ENCODE results near the gene MAP4. TPM values are rescaled to one million over a fixed set of nuclear protein-coding genes. Genes with fewer than 3 reads are reported as not detected.

MAP4 gene
- total and polyA plus RNA-seq, 2 of the 13 experiments (the other 11 are each of a cell fraction or from before 2014, with no cell fraction given), result 33.1 to 38.7 TPM

DNA sequence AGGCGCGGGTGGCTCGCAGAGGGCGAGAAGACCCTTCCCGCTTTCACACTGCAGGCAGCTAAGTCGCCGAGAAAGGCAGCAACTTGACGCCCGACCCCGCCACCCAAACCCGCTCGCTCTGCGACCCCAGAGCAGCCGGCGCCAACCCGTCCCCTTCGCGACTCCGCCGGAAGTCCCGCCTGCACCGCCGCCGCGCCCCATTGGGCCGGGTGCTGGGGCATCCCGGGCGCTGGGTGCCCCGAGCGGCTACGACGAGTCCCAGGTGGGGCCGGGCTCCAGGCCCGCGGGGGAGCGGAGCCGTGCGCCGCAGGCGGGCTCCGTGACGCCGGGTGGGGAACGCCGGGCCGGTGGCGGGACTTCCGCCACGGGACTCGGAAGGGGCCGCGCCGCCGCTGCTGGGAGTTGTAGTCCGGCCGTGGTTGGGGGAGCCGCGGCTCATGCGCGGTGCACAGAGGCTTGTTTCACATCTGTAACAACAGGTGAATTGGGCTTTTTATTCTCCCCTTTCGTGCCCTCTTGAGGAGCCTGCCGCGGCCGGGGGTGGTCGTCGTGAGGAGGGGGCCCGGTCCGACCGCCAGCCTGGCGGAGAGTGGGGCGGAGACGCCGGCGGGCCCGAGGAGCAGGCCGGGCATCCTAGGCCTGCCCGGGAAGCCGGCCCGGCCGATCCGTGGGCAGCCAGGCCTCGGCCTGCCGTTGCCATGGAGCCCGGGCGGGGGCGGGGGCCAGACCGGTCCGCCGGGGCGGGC lies 213.3 kb downstream of the MAP4 start, which contains the start of gene DHX30 (continued):
- no peak for TF ChIP-seq RNF219 (CRISPR knock-in tag; IDR thresholded peaks at IDR 0.05)
- no peak for TF ChIP-seq NCOA5 (CRISPR knock-in tag; IDR thresholded peaks at IDR 0.05)
- no peak for TF ChIP-seq FOXM1 (CRISPR knock-in tag; IDR thresholded peaks at IDR 0.05)
- TF ChIP-seq, protein P1, sequence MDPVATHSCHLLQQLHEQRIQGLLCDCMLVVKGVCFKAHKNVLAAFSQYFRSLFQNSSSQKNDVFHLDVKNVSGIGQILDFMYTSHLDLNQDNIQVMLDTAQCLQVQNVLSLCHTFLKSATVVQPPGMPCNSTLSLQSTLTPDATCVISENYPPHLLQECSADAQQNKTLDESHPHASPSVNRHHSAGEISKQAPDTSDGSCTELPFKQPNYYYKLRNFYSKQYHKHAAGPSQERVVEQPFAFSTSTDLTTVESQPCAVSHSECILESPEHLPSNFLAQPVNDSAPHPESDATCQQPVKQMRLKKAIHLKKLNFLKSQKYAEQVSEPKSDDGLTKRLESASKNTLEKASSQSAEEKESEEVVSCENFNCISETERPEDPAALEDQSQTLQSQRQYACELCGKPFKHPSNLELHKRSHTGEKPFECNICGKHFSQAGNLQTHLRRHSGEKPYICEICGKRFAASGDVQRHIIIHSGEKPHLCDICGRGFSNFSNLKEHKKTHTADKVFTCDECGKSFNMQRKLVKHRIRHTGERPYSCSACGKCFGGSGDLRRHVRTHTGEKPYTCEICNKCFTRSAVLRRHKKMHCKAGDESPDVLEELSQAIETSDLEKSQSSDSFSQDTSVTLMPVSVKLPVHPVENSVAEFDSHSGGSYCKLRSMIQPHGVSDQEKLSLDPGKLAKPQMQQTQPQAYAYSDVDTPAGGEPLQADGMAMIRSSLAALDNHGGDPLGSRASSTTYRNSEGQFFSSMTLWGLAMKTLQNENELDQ (CRISPR knock-in tag; IDR thresholded peaks at IDR 0.05; ENCODE audit: borderline replicate concordance), result no peak
- TF ChIP-seq, protein P2, sequence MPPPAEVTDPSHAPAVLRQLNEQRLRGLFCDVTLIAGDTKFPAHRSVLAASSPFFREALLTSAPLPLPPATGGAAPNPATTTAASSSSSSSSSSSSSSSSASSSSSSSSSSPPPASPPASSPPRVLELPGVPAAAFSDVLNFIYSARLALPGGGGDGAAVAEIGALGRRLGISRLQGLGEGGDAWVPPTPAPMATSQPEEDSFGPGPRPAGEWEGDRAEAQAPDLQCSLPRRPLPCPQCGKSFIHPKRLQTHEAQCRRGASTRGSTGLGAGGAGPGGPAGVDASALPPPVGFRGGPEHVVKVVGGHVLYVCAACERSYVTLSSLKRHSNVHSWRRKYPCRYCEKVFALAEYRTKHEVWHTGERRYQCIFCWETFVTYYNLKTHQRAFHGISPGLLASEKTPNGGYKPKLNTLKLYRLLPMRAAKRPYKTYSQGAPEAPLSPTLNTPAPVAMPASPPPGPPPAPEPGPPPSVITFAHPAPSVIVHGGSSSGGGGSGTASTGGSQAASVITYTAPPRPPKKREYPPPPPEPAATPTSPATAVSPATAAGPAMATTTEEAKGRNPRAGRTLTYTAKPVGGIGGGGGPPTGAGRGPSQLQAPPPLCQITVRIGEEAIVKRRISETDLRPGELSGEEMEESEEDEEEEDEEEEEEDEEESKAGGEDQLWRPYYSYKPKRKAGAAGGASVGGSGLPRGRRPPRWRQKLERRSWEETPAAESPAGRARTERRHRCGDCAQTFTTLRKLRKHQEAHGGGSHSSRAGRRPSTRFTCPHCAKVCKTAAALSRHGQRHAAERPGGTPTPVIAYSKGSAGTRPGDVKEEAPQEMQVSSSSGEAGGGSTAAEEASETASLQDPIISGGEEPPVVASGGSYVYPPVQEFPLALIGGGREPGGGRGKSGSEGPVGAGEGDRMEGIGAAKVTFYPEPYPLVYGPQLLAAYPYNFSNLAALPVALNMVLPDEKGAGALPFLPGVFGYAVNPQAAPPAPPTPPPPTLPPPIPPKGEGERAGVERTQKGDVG (CRISPR knock-in tag; IDR thresholded peaks at IDR 0.05; ENCODE audit: borderline replicate concordance), result no peak
- TF ChIP-seq NONO (IDR thresholded peaks at IDR 0.05), result no peak
- peak; percentile 74; the same call in 1 of the 2 replicates for TF ChIP-seq NONO (CRISPR knock-in tag; conservative IDR thresholded peaks at IDR 0.05)
- no peak for TF ChIP-seq MAFK (conservative IDR thresholded peaks at IDR 0.05 in 1 of 2, IDR thresholded peaks at IDR 0.05 in 1 of 2; ENCODE audit: low read length in 2 of 2)
- TF ChIP-seq LBX2 (CRISPR knock-in tag; IDR thresholded peaks at IDR 0.05; ENCODE audit: borderline replicate concordance), result no peak
- TF ChIP-seq EP300 (IDR thresholded peaks at IDR 0.05; ENCODE audit: low read depth in 2 of 2, low read length in 2 of 2), result no peak; a peak in 1 of 4 replicates
- no peak for TF ChIP-seq EP300 (CRISPR knock-in tag; IDR thresholded peaks at IDR 0.05; ENCODE audit: borderline replicate concordance)
- no peak for TF ChIP-seq ZNF672 (CRISPR knock-in tag; IDR thresholded peaks at IDR 0.05)
- TF ChIP-seq KDM2A (CRISPR knock-in tag; IDR thresholded peaks at IDR 0.05; ENCODE audit: borderline replicate concordance, low read depth), result peak; percentile 37; the same call in 1 of the 2 replicates
- no peak; the same call in 1 of the 2 replicates for TF ChIP-seq ZSCAN20 (CRISPR knock-in tag; IDR thresholded peaks at IDR 0.05; ENCODE audit: borderline replicate concordance)
- no peak for TF ChIP-seq ZNF605 (CRISPR knock-in tag; IDR thresholded peaks at IDR 0.05)
- TF ChIP-seq NR2F1 (CRISPR knock-in tag; IDR thresholded peaks at IDR 0.05), result no peak
- peak; percentile 49; the same call in 1 of the 2 replicates for TF ChIP-seq SIN3A (IDR thresholded peaks at IDR 0.05; ENCODE audit: borderline replicate concordance, low read depth, low read length)
- no peak for TF ChIP-seq NBN (conservative IDR thresholded peaks at IDR 0.05)
- no peak for TF ChIP-seq ZNF562 (CRISPR knock-in tag; IDR thresholded peaks at IDR 0.05; ENCODE audit: borderline replicate concordance)
